ENCODE measurements around the gene CTNND2.

DNA sequence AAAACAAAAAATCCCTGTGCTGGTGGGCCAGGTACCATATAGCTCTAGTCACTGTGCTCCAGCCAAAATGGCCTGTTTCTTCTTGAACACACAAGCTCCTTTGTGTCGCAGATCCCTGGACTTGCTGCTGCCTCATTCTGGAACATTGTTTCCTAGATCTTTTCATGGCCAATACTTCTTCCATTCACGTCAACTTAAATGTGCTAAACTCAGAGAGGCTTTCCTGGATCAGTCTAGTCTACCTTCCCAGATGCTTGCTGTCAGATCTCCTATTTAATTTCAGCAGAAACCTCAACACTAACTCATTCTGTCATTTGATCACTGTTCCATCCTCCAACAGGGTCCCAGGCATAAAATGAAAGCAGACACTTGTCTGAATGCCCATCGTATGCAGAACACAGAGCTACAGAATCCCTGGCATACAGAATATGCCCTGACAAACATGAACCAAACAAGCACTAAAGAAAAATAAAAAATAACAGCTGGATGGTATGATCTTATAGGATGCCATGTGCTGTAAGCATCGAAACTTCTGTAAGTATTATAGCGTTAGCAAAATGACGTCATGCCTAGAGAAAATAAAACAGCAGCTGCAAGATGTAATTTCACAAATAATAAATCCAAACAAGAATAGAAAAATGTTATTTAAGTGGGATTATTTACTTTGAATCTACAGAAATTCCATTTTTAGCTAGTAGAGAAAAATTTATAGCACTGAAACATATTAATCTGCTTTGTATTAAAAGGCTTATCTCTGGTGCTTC is 739.5 kb downstream of the CTNND2 start:
- TF ChIP-seq TAF1 (conservative IDR thresholded peaks at IDR 0.05), result no peak
- TF ChIP-seq CTCF (IDR thresholded peaks at IDR 0.05; ENCODE audit: low read depth, low read length, missing input control), result no peak
- no peak for TF ChIP-seq YY1 (IDR thresholded peaks at IDR 0.05)
- no peak for TF ChIP-seq RAD21 (IDR thresholded peaks at IDR 0.05)
- TF ChIP-seq, protein P1, sequence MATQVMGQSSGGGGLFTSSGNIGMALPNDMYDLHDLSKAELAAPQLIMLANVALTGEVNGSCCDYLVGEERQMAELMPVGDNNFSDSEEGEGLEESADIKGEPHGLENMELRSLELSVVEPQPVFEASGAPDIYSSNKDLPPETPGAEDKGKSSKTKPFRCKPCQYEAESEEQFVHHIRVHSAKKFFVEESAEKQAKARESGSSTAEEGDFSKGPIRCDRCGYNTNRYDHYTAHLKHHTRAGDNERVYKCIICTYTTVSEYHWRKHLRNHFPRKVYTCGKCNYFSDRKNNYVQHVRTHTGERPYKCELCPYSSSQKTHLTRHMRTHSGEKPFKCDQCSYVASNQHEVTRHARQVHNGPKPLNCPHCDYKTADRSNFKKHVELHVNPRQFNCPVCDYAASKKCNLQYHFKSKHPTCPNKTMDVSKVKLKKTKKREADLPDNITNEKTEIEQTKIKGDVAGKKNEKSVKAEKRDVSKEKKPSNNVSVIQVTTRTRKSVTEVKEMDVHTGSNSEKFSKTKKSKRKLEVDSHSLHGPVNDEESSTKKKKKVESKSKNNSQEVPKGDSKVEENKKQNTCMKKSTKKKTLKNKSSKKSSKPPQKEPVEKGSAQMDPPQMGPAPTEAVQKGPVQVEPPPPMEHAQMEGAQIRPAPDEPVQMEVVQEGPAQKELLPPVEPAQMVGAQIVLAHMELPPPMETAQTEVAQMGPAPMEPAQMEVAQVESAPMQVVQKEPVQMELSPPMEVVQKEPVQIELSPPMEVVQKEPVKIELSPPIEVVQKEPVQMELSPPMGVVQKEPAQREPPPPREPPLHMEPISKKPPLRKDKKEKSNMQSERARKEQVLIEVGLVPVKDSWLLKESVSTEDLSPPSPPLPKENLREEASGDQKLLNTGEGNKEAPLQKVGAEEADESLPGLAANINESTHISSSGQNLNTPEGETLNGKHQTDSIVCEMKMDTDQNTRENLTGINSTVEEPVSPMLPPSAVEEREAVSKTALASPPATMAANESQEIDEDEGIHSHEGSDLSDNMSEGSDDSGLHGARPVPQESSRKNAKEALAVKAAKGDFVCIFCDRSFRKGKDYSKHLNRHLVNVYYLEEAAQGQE (IDR thresholded peaks at IDR 0.05), result no peak
- TF ChIP-seq, protein P2, sequence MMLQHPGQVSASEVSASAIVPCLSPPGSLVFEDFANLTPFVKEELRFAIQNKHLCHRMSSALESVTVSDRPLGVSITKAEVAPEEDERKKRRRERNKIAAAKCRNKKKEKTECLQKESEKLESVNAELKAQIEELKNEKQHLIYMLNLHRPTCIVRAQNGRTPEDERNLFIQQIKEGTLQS (IDR thresholded peaks at IDR 0.05), result no peak
- no peak for TF ChIP-seq JUND (IDR thresholded peaks at IDR 0.05)
- TF ChIP-seq HNF4A (conservative IDR thresholded peaks at IDR 0.05), result no peak
- TF ChIP-seq NR2F2 (IDR thresholded peaks at IDR 0.05), result no peak
- TF ChIP-seq SP1 (IDR thresholded peaks at IDR 0.05), result no peak
- no peak for TF ChIP-seq MAX (IDR thresholded peaks at IDR 0.05)
- no peak for TF ChIP-seq GABPA (IDR thresholded peaks at IDR 0.05 in 1 of 2, conservative IDR thresholded peaks at IDR 0.05 in 1 of 2)
